Fibroblast of pulmonary artery (primary cell): ENCODE data around the gene PCDH20.
"Not testable (repeated sequence)": the region's sequence is repeated elsewhere in the genome, so short reads cannot be mapped to it uniquely, and the experiment has no call there.

Experiments
- DNase-seq: peaks from one replicate; pipeline ENCODE4 v3.0.0-alpha.2; 2010; ENCODE audit warnings: low read depth
- H3K4me3 ChIP-seq: replicated peaks from 2 replicates; pipeline ENCODE4 v1.5.1; 2011; ENCODE audit warnings: low read depth, mild to moderate bottlenecking, control low read depth, low read length, moderate library complexity
- TF ChIP-seq, protein P1 (sequence below): IDR thresholded peaks from 2 replicates; pipeline ENCODE4 v1.5.1; 2011; ENCODE audit warnings: mild to moderate bottlenecking, control low read depth, low read length, inconsistent platforms; ENCODE audit errors: missing control alignments

PCDH20 gene

DNA sequence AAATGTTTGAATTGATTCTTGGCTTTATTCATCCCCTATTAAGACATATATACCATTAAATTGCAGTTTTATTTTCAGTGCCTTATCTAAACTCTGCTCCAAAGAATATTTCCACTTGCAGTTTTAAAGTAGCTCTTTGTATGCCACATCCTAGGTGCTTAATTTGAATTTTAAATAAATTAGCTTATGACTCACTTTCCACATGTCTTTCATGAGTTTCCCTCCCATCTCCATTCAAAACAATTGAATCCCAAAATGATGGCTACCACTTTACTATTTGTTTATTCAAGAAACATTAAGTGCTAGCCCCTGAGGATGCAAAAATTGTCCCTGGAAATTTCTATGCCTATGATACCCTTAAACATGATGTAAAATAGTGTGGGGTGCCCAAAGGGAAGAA, 19.5 kb downstream of the PCDH20 start:
- TF ChIP-seq, protein P1, sequence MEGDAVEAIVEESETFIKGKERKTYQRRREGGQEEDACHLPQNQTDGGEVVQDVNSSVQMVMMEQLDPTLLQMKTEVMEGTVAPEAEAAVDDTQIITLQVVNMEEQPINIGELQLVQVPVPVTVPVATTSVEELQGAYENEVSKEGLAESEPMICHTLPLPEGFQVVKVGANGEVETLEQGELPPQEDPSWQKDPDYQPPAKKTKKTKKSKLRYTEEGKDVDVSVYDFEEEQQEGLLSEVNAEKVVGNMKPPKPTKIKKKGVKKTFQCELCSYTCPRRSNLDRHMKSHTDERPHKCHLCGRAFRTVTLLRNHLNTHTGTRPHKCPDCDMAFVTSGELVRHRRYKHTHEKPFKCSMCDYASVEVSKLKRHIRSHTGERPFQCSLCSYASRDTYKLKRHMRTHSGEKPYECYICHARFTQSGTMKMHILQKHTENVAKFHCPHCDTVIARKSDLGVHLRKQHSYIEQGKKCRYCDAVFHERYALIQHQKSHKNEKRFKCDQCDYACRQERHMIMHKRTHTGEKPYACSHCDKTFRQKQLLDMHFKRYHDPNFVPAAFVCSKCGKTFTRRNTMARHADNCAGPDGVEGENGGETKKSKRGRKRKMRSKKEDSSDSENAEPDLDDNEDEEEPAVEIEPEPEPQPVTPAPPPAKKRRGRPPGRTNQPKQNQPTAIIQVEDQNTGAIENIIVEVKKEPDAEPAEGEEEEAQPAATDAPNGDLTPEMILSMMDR = no peak
- no peak for DNase-seq
- no peak overlapping the region for H3K4me3 ChIP-seq

DNA sequence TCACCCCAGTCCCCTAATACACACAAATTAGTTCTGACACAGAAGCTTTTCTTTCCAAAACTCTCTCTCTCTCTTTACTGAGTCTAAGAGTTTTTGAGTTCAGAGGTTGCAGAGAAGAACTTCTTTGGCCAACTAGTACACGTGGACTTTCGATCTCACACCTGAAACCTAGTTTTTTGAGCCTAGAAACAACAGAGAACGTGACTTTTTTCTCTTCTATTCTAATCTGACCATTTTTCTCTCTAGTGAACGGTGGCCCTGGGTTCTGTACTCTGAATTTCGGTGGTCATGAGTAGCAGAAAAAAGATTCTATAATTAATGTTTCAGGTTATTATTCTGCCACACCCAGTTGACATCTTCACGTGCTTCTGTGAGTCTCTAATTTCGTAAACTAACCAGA, 24.2 kb downstream of the PCDH20 start:
- DNase-seq = no peak
- TF ChIP-seq, protein P1 = no peak
- H3K4me3 ChIP-seq = no peak overlapping the region

DNA sequence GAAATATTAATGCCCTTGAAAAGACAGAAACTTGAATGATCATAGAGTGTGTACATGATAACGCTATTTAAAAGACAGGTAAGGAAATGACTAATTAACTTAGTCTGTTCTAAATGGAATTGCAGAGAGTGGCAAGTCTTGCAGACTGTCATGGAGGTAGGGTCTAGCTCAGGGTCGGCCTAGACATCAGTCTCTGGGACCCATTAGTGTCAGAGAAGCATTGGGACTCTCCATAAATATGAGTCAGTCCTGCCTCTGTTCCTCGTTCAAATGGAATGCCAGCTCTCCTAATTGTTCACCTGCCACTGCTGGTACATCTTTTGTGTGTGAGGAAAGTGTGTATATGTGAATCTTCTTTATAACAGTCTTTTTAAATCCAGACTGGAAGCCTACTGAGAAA, 28.0 kb downstream of the PCDH20 start:
- TF ChIP-seq, protein P1 = no peak
- H3K4me3 ChIP-seq = no peak overlapping the region
- DNase-seq = no peak

DNA sequence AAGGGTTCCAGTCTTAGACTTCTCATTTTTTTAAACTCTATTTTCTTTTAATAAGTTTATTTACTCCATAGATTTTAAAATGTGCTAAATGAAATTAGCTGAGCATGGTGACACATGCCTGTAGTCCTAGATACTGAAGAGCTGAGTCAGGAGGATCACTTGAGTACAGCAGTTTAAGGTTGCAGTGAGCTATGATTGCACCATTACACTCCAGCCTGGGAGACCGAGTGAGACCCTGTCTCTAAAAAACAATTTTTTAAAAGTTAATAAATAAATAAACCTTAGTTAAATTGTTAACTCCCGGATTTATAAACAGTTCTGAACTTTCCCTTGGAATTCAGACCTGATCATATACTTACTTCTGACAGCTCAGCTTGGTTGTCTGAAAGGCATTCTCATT, 32.5 kb downstream of the PCDH20 start:
- TF ChIP-seq, protein P1 = no peak
- H3K4me3 ChIP-seq = no peak overlapping the region
- DNase-seq = no peak

DNA sequence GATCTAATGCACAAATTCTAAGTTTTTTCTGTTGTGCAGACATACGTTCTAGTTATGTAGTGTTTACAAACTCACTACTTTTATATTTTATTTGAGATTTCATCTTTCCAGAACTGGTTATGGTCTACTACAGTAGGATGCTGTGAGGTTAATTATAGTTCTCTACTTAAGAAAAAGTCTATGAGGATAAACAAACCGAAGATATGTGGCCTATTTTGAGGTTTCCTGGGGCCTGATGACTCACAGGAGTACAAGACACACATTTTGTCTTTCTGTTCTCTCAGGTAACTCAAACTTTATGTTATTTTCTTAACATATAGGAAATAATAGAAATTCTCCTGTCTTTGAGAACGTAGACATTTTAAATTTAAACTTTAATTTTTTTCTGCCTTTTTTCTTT, 45.1 kb downstream of the PCDH20 start:
- H3K4me3 ChIP-seq = no peak overlapping the region
- TF ChIP-seq, protein P1 = no peak
- DNase-seq = no peak

DNA sequence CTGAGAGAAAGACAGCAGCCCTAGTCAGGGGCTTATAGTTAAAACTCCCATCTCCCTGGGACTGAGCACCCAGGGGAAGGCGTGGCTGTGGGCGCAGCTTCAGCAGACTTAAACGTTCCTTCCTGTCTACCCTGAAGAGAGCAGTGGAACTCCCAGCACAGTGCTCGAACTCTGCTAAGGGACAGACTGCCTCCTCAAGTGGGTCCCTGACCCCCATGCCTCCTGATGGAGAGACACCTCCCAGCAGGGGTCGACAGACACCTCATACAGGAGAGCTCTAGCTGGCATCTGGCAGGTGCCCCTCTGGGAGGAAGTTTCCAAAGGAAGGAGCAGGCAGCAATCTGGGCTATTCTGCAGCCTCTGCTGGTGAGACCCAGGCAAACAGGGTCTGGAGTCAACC, 51.0 kb downstream of the PCDH20 start:
- not testable (repeated sequence) for DNase-seq, H3K4me3 ChIP-seq

DNA sequence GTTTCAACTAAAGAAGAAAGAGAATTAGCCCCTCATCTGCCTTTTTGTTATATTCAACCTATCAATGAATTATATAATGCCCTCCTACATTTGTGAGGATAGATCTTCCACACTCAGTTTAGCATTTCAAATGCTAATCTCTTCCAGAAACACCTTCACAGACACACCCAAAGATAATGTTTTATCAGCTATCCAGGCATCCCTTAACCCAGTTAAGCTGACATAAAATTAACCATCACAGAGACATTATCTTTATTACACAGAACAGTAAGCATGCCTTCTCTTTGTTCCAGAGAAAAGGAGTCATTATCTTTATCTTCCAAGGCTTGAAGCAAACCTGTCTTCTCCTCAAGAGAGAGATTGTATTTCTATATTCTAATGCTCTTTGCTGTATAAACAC, 53.1 kb downstream of the PCDH20 start:
- DNase-seq = no peak
- TF ChIP-seq, protein P1 = no peak
- H3K4me3 ChIP-seq = no peak overlapping the region
